OCI-LY1 (cell line): ENCODE measurements around the gene COX19.

Experiments used
- EZH2 ChIP-seq: fragments of 200-600 bp; sonication (generic), shearing (Covaris generic); IDR thresholded peaks from 2 replicates; pipeline ENCODE4 v1.8.0; 2017; ENCODE audit warnings: borderline replicate concordance, mixed run types, mild to moderate bottlenecking, antibody characterized with exemption, low read length, moderate library complexity, mixed read lengths
- TF ChIP-seq, protein P1 (sequence below): fragments of 200-600 bp; sonication (generic), shearing (Covaris generic); IDR thresholded peaks from 2 replicates; pipeline ENCODE4 v1.5.1; 2017; ENCODE audit warnings: mild to moderate bottlenecking, antibody characterized with exemption, low read length, moderate library complexity, mixed read lengths

DNA sequence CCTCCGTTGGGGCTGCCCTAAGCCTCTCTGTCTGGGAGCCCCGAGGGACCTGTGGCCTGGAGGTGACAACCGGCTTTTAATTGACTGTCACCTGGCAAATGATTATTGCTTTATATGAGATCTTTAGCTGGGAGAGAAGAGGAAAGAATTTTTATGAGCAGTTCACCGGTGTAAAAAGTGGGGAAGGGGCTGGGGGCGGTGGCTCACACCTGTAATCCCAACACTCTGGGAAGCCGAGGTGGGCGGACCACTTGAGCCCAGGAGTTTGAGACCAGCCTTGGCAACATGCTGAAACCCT lies 2.6 kb upstream of the COX19 start:
- TF ChIP-seq EZH2 = no peak
- TF ChIP-seq, protein P1, sequence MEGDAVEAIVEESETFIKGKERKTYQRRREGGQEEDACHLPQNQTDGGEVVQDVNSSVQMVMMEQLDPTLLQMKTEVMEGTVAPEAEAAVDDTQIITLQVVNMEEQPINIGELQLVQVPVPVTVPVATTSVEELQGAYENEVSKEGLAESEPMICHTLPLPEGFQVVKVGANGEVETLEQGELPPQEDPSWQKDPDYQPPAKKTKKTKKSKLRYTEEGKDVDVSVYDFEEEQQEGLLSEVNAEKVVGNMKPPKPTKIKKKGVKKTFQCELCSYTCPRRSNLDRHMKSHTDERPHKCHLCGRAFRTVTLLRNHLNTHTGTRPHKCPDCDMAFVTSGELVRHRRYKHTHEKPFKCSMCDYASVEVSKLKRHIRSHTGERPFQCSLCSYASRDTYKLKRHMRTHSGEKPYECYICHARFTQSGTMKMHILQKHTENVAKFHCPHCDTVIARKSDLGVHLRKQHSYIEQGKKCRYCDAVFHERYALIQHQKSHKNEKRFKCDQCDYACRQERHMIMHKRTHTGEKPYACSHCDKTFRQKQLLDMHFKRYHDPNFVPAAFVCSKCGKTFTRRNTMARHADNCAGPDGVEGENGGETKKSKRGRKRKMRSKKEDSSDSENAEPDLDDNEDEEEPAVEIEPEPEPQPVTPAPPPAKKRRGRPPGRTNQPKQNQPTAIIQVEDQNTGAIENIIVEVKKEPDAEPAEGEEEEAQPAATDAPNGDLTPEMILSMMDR = no peak
